Measurements from ENCODE around the gene MTTP.
"Not testable (repeated sequence)": the region's sequence is repeated elsewhere in the genome, so short reads cannot be mapped to it uniquely, and the experiment has no call there.

Gene MTTP

GRCh38 chr4:99574530-99575324 is at the start of gene MTTP:
TSS of gene MTTP (plus strand) at chr4:99574824. CDS start at chr4:99574910, 86 bp downstream.
- DNase-seq (ENCODE audit: insufficient read length, low spot score) (no peak), FAIRE-seq (no peak)

- FAIRE-seq (no peak), DNase-seq (ENCODE audit: insufficient read length, low spot score) (no peak)
Measured at GRCh38 chr4:99529228-99529627, 45.4 kb upstream of the MTTP start.

- no peak for FAIRE-seq
- no peak for DNase-seq (ENCODE audit: insufficient read length, low spot score)
Measured at GRCh38 chr4:99529956-99530355, 44.7 kb upstream of the MTTP start.

- not testable (repeated sequence) for FAIRE-seq; DNase-seq (ENCODE audit: insufficient read length, low spot score)
Measured at GRCh38 chr4:99534699-99535098, 39.9 kb upstream of the MTTP start.

GRCh38 chr4:99536271-99536670 is 38.4 kb upstream of the MTTP start:
- no peak for FAIRE-seq
- no peak for DNase-seq (ENCODE audit: insufficient read length, low spot score)

GRCh38 chr4:99536848-99537247 is 37.8 kb upstream of the MTTP start:
- FAIRE-seq (no peak), DNase-seq (ENCODE audit: insufficient read length, low spot score) (no peak)

GRCh38 chr4:99537674-99538073 is 37.0 kb upstream of the MTTP start:
- FAIRE-seq: no peak
- no peak for DNase-seq (ENCODE audit: insufficient read length, low spot score)

- FAIRE-seq: no peak
- no peak for DNase-seq (ENCODE audit: insufficient read length, low spot score)
Measured at GRCh38 chr4:99540277-99540939, 34.2 kb upstream of the MTTP start.

GRCh38 chr4:99552872-99553271 is 21.8 kb upstream of the MTTP start:
- FAIRE-seq: no peak
- no peak for DNase-seq (ENCODE audit: insufficient read length, low spot score)

GRCh38 chr4:99563310-99564186 is 11.1 kb upstream of the MTTP start, which contains the start of gene TRMT10A:
TSS of gene TRMT10A (minus strand) at chr4:99564039. CDS start at chr4:99559338, 4,701 bp downstream.
- no peak for FAIRE-seq
- peak; percentile 85 for DNase-seq (ENCODE audit: insufficient read length, low spot score)

GRCh38 chr4:99564921-99565320 is 9.7 kb upstream of the MTTP start:
- no peak for FAIRE-seq
- no peak for DNase-seq (ENCODE audit: insufficient read length, low spot score)

- no peak for FAIRE-seq
- no peak for DNase-seq (ENCODE audit: insufficient read length, low spot score)
Measured at GRCh38 chr4:99571883-99572282, 2.7 kb upstream of the MTTP start.

- no peak for FAIRE-seq
Measured at GRCh38 chr4:99572527-99573240, 1.9 kb upstream of the MTTP start.

GRCh38 chr4:99573735-99574368 is 772 bp upstream of the MTTP start:
- no peak for FAIRE-seq
- DNase-seq (ENCODE audit: insufficient read length, low spot score): no peak

More at GRCh38 chr4:99572527-99573240, 1.9 kb upstream of the MTTP start:
- no peak for DNase-seq (ENCODE audit: insufficient read length, low spot score)

GRCh38 chr4:99578714-99579113 is 4.1 kb downstream of the MTTP start:
- DNase-seq (ENCODE audit: insufficient read length, low spot score) (no peak), FAIRE-seq (no peak)

GRCh38 chr4:99585516-99585915 is 10.9 kb downstream of the MTTP start:
- FAIRE-seq (no peak), DNase-seq (ENCODE audit: insufficient read length, low spot score) (no peak)

GRCh38 chr4:99586322-99586721 is 11.7 kb downstream of the MTTP start:
- FAIRE-seq (no peak), DNase-seq (ENCODE audit: insufficient read length, low spot score) (no peak)

GRCh38 chr4:99586797-99587196 is 12.2 kb downstream of the MTTP start:
- FAIRE-seq (no peak), DNase-seq (ENCODE audit: insufficient read length, low spot score) (no peak)

- no peak for DNase-seq (ENCODE audit: insufficient read length, low spot score)
- FAIRE-seq: no peak
Measured at GRCh38 chr4:99587309-99587708, 12.7 kb downstream of the MTTP start.

- DNase-seq (ENCODE audit: insufficient read length, low spot score): no peak
- FAIRE-seq: no peak
Measured at GRCh38 chr4:99587803-99588202, 13.2 kb downstream of the MTTP start.
